Dermis microvascular lymphatic vessel endothelial cell (primary cell): ENCODE data around the gene ADAMTS2. TPM values are rescaled to one million over a fixed set of nuclear protein-coding genes. Genes with fewer than 3 reads are reported as not detected.

Source experiments
- DNase-seq, 2 donors: peaks; one replicate each; pipeline versions ENCODE4 v3.0.0 to v3.0.0-alpha.2; 2010; ENCODE audit warnings: low read depth in 2 of 2
- total RNA-seq: library from RNA; depleted of rRNA; stranded (reverse); fragments of >200 nt; gene quantifications from 2 replicates; pipeline ENCODE4 v1.2.1, GENCODE V29; 2014

The ADAMTS2 gene
- total RNA-seq, 1 donor from 2014 or later: not detected

- no peak for DNase-seq
Observed at GRCh38 chr5:179161901-179162300, 183.4 kb downstream of the ADAMTS2 start.

GRCh38 chr5:179160584-179160983 is 184.7 kb downstream of the ADAMTS2 start:
- no peak for DNase-seq

- DNase-seq: no peak
Observed at GRCh38 chr5:179158556-179158955, 186.7 kb downstream of the ADAMTS2 start.

GRCh38 chr5:179154991-179155955 is 190.0 kb downstream of the ADAMTS2 start:
- DNase-seq: no peak

- DNase-seq: no peak
Observed at GRCh38 chr5:179154346-179154990, 190.8 kb downstream of the ADAMTS2 start.

GRCh38 chr5:179153921-179154345 is 191.3 kb downstream of the ADAMTS2 start:
- no peak for DNase-seq

- no peak for DNase-seq
Observed at GRCh38 chr5:179153341-179153901, 191.8 kb downstream of the ADAMTS2 start.

- DNase-seq: no peak
Observed at GRCh38 chr5:179152941-179153340, 192.3 kb downstream of the ADAMTS2 start.

GRCh38 chr5:179152144-179152895 is 192.9 kb downstream of the ADAMTS2 start:
- no peak for DNase-seq

- DNase-seq: no peak
Observed at GRCh38 chr5:179151286-179152118, 193.8 kb downstream of the ADAMTS2 start.

GRCh38 chr5:179150011-179150410 is 195.2 kb downstream of the ADAMTS2 start:
- DNase-seq: no peak

GRCh38 chr5:179149278-179149677 is 196.0 kb downstream of the ADAMTS2 start:
- no peak for DNase-seq

GRCh38 chr5:179148703-179149170 is 196.5 kb downstream of the ADAMTS2 start:
- DNase-seq: no peak

GRCh38 chr5:179147991-179148702 is 197.1 kb downstream of the ADAMTS2 start:
- no peak for DNase-seq

- no peak for DNase-seq
Observed at GRCh38 chr5:179146277-179146676, 199.0 kb downstream of the ADAMTS2 start.

- DNase-seq: no peak
Observed at GRCh38 chr5:179143446-179143845, 201.8 kb downstream of the ADAMTS2 start.

GRCh38 chr5:179142434-179143198 is 202.6 kb downstream of the ADAMTS2 start:
- peak in 1 of 2 donors; percentile 24 for DNase-seq

GRCh38 chr5:179141867-179142266 is 203.4 kb downstream of the ADAMTS2 start:
- DNase-seq: no peak

GRCh38 chr5:179140293-179140692 is 205.0 kb downstream of the ADAMTS2 start:
- DNase-seq: no peak
